ENCODE measurements around the gene BLNK.

DNA sequence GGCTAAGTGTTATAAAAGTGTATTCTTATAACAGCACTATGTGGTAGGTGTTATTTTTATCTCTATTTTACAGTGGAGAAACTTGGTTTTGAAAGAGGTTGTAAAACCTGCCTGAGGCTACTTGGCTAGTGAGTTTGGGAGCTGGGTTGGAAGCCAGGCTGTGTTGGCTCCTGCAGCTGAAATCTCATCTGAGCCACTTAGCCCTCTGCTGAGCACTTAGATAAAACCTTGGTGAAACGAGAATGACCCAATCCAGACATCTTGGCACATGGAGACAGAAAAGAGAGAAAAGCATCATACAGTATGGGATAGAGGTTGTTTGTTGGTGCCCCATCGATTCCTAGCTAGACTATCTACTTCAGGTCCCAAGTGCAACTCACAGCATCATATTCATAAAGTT, 37.4 kb downstream of the BLNK start:
- TF ChIP-seq EZH2phosphoT487 (IDR thresholded peaks at IDR 0.05; ENCODE audit: borderline replicate concordance, low read depth) (no peak), TAF1 (IDR thresholded peaks at IDR 0.05; ENCODE audit: borderline replicate concordance, low read depth, low read length) (no peak), CHD2 (IDR thresholded peaks at IDR 0.05; ENCODE audit: low read length, partially characterized antibody) (no peak), EP300 (IDR thresholded peaks at IDR 0.05; ENCODE audit: borderline replicate concordance in 1 of 2, low read depth in 1 of 2, low read length in 1 of 2) (no peak), GABPA (IDR thresholded peaks at IDR 0.05; ENCODE audit: low read depth) (no peak), NFIC (IDR thresholded peaks at IDR 0.05; ENCODE audit: borderline replicate concordance) (no peak), TCF12 (IDR thresholded peaks at IDR 0.05) (no peak), NRF1 (IDR thresholded peaks at IDR 0.05; ENCODE audit: low read depth, low read length) (no peak), ELF1 (IDR thresholded peaks at IDR 0.05) (no peak)
- TF ChIP-seq, protein P1, sequence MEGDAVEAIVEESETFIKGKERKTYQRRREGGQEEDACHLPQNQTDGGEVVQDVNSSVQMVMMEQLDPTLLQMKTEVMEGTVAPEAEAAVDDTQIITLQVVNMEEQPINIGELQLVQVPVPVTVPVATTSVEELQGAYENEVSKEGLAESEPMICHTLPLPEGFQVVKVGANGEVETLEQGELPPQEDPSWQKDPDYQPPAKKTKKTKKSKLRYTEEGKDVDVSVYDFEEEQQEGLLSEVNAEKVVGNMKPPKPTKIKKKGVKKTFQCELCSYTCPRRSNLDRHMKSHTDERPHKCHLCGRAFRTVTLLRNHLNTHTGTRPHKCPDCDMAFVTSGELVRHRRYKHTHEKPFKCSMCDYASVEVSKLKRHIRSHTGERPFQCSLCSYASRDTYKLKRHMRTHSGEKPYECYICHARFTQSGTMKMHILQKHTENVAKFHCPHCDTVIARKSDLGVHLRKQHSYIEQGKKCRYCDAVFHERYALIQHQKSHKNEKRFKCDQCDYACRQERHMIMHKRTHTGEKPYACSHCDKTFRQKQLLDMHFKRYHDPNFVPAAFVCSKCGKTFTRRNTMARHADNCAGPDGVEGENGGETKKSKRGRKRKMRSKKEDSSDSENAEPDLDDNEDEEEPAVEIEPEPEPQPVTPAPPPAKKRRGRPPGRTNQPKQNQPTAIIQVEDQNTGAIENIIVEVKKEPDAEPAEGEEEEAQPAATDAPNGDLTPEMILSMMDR (IDR thresholded peaks at IDR 0.05): no peak
- TF ChIP-seq, protein P2, sequence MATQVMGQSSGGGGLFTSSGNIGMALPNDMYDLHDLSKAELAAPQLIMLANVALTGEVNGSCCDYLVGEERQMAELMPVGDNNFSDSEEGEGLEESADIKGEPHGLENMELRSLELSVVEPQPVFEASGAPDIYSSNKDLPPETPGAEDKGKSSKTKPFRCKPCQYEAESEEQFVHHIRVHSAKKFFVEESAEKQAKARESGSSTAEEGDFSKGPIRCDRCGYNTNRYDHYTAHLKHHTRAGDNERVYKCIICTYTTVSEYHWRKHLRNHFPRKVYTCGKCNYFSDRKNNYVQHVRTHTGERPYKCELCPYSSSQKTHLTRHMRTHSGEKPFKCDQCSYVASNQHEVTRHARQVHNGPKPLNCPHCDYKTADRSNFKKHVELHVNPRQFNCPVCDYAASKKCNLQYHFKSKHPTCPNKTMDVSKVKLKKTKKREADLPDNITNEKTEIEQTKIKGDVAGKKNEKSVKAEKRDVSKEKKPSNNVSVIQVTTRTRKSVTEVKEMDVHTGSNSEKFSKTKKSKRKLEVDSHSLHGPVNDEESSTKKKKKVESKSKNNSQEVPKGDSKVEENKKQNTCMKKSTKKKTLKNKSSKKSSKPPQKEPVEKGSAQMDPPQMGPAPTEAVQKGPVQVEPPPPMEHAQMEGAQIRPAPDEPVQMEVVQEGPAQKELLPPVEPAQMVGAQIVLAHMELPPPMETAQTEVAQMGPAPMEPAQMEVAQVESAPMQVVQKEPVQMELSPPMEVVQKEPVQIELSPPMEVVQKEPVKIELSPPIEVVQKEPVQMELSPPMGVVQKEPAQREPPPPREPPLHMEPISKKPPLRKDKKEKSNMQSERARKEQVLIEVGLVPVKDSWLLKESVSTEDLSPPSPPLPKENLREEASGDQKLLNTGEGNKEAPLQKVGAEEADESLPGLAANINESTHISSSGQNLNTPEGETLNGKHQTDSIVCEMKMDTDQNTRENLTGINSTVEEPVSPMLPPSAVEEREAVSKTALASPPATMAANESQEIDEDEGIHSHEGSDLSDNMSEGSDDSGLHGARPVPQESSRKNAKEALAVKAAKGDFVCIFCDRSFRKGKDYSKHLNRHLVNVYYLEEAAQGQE (IDR thresholded peaks at IDR 0.05; ENCODE audit: low read depth, low read length): no peak
- TF ChIP-seq, protein P3, sequence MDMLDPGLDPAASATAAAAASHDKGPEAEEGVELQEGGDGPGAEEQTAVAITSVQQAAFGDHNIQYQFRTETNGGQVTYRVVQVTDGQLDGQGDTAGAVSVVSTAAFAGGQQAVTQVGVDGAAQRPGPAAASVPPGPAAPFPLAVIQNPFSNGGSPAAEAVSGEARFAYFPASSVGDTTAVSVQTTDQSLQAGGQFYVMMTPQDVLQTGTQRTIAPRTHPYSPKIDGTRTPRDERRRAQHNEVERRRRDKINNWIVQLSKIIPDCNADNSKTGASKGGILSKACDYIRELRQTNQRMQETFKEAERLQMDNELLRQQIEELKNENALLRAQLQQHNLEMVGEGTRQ (IDR thresholded peaks at IDR 0.05; ENCODE audit: borderline replicate concordance, low read depth, low read length): no peak
- TF ChIP-seq, protein P4, sequence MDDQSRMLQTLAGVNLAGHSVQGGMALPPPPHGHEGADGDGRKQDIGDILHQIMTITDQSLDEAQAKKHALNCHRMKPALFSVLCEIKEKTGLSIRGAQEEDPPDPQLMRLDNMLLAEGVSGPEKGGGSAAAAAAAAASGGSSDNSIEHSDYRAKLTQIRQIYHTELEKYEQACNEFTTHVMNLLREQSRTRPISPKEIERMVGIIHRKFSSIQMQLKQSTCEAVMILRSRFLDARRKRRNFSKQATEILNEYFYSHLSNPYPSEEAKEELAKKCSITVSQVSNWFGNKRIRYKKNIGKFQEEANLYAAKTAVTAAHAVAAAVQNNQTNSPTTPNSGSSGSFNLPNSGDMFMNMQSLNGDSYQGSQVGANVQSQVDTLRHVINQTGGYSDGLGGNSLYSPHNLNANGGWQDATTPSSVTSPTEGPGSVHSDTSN (IDR thresholded peaks at IDR 0.05): no peak
- TF ChIP-seq, protein P5, sequence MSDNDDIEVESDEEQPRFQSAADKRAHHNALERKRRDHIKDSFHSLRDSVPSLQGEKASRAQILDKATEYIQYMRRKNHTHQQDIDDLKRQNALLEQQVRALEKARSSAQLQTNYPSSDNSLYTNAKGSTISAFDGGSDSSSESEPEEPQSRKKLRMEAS (IDR thresholded peaks at IDR 0.05; ENCODE audit: low read depth): no peak

All from SK-N-SH (cell line).